UCSD-AML1 (cell line): ENCODE results near the gene ATP6AP2.
A peak's percentile ranks its signal among the peaks of the same experiment; 100 is the strongest.

Experiments
- DNase-seq: peaks from one replicate; lab custom pipeline; 2025; ENCODE audit not compliant: unreplicated experiment; lab: John Stamatoyannopoulos, UW

The ATP6AP2 gene

GRCh38 chrX:40632199-40632598 lies 51.4 kb downstream of the ATP6AP2 start:
- no peak for DNase-seq

- DNase-seq, result no peak
Observed at GRCh38 chrX:40637687-40638086, 56.9 kb downstream of the ATP6AP2 start.

GRCh38 chrX:40644176-40644575 lies 63.4 kb downstream of the ATP6AP2 start:
- DNase-seq, result no peak

GRCh38 chrX:40644821-40645358 lies 64.1 kb downstream of the ATP6AP2 start:
- DNase-seq, result peak; percentile 65

- DNase-seq, result peak; percentile 25
Observed at GRCh38 chrX:40646489-40647306, 65.9 kb downstream of the ATP6AP2 start.

- DNase-seq, result peak; percentile 92
Observed at GRCh38 chrX:40647307-40648197, 66.8 kb downstream of the ATP6AP2 start, which contains the start of gene CXorf38. CXorf38 (minus strand) TSS chrX:40647561; CDS start chrX:40647520, 41 bp downstream.

GRCh38 chrX:40651620-40652223 lies 71.0 kb downstream of the ATP6AP2 start:
- peak; percentile 36 for DNase-seq

GRCh38 chrX:40652664-40653063 lies 71.9 kb downstream of the ATP6AP2 start:
- no peak for DNase-seq

GRCh38 chrX:40653535-40653934 lies 72.8 kb downstream of the ATP6AP2 start:
- no peak for DNase-seq
